Thoracic aorta (tissue), 2 donors: Measurements from ENCODE around the gene WNT3. TPM values are rescaled to one million over a fixed set of nuclear protein-coding genes. Genes with fewer than 3 reads are reported as not detected.

Source experiments
- ATAC-seq: fragments of 150-250 bp; one replicate; pipeline ENCODE4 v1.8.0; 2017; ENCODE audit warnings: low read depth; ENCODE audit not compliant: insufficient number of reproducible peaks, low FRiP score
- DNase-seq: peaks from one replicate; pipeline ENCODE4 v3.0.0-alpha.2; 2020; ENCODE audit warnings: low spot score
- H3K27ac ChIP-seq, 2 donors: fragments of 200-600 bp; sonication (generic); 1 replicate in 1 of 2; 2 replicates in 1 of 2; pipeline ENCODE4 v1.5.1; 2016; ENCODE audit warnings: mild to moderate bottlenecking in 2 of 2, moderate library complexity in 2 of 2
- H3K27me3 ChIP-seq: fragments of 200-600 bp; sonication (generic); replicated peaks from 2 replicates; pipeline ENCODE4 v1.6.0; 2016; ENCODE audit warnings: mild to moderate bottlenecking; ENCODE audit not compliant: insufficient read depth
- H3K36me3 ChIP-seq: fragments of 200-600 bp; sonication (generic); one replicate; pipeline ENCODE4 v1.5.1; 2016
- H3K4me1 ChIP-seq, 2 donors: fragments of 200-600 bp; sonication (generic); 1 replicate in 1 of 2; 2 replicates in 1 of 2; pipeline versions ENCODE4 v1.5.1 to v1.6.0; 2016; ENCODE audit warnings: low read depth in 2 of 2, mild to moderate bottlenecking in 1 of 2; ENCODE audit not compliant: control insufficient read depth in 1 of 2
- H3K4me3 ChIP-seq: fragments of 200-600 bp; sonication (generic); 2 replicates; pipeline ENCODE4 v1.5.1; 2016; ENCODE audit warnings: mild to moderate bottlenecking
- H3K9me3 ChIP-seq: fragments of 200-600 bp; sonication (generic); 2 replicates; pipeline ENCODE4 v1.5.1; 2016
- total RNA-seq, 2 donors: library from RNA; depleted of rRNA; stranded (reverse); fragments of >200 nt; gene quantifications; one replicate each; pipeline versions ENCODE4 v1.1.0 to v1.2.3, GENCODE V29; 2016
- TF ChIP-seq, protein P1 (sequence below): fragments of 200-600 bp; sonication (generic); IDR thresholded peaks from one replicate; pipeline ENCODE4 v1.5.1; 2019; ENCODE audit warnings: antibody characterized with exemption

The WNT3 gene
- total RNA-seq, 2 donors from 2014 or later, result 0.27 to 0.35 TPM

DNA sequence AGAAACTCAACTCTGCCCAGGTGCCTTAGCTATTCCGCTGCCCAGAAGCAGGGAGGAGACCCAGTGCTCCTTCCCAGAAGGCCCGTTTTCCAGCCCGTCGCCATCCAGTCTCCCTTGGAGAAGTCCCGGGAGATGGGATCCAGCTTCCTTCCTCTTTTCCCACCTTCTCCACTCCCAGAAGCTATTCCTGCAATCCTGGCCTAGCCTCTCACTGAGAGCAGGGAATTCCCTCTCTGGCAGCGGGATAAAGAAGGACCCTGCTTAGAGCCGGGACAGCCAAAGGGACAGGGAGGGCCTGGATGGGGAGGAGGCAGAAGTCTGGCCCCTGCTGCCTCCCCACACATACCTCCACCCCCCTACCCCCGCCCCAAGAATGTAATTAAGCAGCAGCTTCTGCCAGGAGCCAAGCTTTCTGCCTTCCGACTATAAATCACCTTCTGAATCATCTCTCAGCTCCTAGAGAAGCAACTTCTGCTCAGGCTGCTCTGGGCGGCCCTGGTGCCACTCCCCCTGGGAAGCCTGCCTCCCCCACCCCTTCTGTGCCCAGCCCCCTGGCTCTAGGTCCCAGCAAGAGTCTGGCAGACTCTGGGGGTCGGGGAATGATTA, 6.4 kb downstream of the WNT3 start:
- no peak overlapping the region for H3K27ac ChIP-seq
- no peaks in the 10 kb centered on the region for H3K36me3 ChIP-seq
- ATAC-seq (no peak), DNase-seq (no peak)
- H3K4me1 ChIP-seq, result no peaks in the 10 kb centered on the region
- no peaks in the 10 kb centered on the region for H3K27me3 ChIP-seq
- no peaks in the 10 kb centered on the region for H3K9me3 ChIP-seq
- H3K4me3 ChIP-seq, result no peak overlapping the region
- TF ChIP-seq, protein P1, sequence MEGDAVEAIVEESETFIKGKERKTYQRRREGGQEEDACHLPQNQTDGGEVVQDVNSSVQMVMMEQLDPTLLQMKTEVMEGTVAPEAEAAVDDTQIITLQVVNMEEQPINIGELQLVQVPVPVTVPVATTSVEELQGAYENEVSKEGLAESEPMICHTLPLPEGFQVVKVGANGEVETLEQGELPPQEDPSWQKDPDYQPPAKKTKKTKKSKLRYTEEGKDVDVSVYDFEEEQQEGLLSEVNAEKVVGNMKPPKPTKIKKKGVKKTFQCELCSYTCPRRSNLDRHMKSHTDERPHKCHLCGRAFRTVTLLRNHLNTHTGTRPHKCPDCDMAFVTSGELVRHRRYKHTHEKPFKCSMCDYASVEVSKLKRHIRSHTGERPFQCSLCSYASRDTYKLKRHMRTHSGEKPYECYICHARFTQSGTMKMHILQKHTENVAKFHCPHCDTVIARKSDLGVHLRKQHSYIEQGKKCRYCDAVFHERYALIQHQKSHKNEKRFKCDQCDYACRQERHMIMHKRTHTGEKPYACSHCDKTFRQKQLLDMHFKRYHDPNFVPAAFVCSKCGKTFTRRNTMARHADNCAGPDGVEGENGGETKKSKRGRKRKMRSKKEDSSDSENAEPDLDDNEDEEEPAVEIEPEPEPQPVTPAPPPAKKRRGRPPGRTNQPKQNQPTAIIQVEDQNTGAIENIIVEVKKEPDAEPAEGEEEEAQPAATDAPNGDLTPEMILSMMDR, result no peak

DNA sequence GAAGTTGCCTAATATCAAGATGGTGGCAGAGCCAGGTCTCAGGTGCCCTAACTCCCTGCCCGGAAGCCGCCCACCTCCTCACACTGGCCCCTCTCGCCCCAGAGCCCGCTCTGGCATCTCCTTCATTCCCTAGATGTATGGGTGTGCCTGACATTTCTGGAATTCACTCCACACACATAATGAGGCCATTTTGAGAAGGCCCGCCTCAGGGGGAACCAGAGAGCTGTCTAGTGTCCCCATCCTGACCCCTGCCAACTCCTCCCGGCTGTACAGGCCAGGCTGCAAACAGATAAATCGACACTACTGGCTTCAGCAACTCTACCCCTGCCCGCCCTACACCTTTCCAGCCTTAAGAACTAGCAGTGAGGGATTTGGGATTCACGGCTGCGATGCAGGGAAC, 7.7 kb downstream of the WNT3 start:
- DNase-seq, result no peak
- ATAC-seq, result no peak
- Histone ChIP-seq H3K4me3 (no peak overlapping the region), H3K4me1 (no peaks in the 10 kb centered on the region), H3K36me3 (no peaks in the 10 kb centered on the region), H3K27me3 (no peaks in the 10 kb centered on the region), H3K27ac (no peak overlapping the region), H3K9me3 (no peaks in the 10 kb centered on the region)
- TF ChIP-seq, protein P1, result no peak

DNA sequence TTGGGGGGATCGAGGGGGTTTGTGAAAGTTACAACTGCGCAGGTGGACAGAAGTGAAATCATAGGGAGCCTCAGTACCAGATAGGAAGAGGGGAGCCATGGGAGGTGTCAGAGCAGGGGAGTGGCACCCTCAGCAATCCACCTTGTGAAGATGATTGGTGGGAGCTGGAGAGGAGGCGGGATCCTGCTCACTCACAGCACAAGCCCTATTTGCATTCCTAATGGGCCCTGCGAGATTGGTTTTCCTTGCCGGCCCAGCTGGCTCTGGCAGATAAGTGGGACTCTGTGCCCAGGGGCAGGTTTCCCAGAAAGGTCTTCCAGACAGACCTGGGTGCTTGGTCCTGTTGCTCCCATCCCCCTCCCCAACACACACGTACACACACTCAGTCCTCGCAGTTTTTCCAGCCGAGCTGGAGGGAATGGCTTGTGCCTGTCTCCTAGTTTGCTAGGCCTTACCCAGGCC, 9.4 kb downstream of the WNT3 start:
- ATAC-seq (no peak), DNase-seq (no peak)
- Histone ChIP-seq H3K27me3 (no peaks in the 10 kb centered on the region), H3K36me3 (no peaks in the 10 kb centered on the region), H3K4me1 (no peaks in the 10 kb centered on the region), H3K4me3 (no peak overlapping the region), H3K27ac (no peak overlapping the region), H3K9me3 (no peaks in the 10 kb centered on the region)
- TF ChIP-seq, protein P1, result no peak

DNA sequence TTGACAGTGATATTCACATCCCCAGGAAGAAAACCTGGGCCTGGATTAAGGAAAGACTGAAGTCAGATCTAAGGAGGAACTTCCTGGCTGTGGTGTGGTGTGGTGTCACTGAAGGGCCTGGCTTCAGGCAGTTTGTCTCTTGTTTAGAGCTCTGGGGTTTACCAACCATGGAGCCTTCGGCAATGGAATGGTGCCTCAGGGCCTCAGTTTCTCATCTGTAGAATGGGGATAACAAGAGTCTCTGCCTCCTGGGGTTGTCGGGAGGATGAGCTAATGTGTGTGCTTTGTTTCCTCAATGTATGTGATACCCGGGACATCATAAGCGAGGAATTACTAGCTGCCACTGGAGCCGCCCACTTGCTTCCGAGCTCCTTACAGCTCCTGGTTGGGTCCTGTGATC, 12.7 kb downstream of the WNT3 start:
- no peaks in the 10 kb centered on the region for H3K9me3 ChIP-seq
- H3K4me1 ChIP-seq, result no peaks in the 10 kb centered on the region
- DNase-seq (no peak), ATAC-seq (no peak)
- H3K27me3 ChIP-seq, result no peaks in the 10 kb centered on the region
- no peaks in the 10 kb centered on the region for H3K36me3 ChIP-seq
- TF ChIP-seq, protein P1, result no peak
- no peak overlapping the region for H3K27ac ChIP-seq
- no peak overlapping the region for H3K4me3 ChIP-seq

DNA sequence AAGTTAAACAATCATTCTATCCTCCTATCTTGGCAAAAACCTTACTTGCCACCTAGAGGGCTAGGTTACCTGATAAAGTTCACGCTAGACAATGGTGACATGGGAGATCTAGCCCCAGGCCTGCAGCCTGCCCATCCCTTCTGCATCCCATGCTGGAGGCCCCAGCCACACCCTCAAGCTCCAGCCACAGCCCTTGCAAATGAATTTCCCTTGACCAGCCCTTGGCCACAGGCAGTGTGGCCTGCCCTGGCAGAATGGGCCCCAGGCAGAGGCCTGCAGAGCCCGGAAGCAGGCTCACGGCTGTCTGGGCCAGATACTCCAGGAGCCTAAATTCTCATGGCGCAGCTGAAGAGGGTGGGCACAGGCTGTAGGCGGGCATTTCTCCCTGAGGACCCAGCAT, 14.9 kb downstream of the WNT3 start:
- no peak for ATAC-seq
- TF ChIP-seq, protein P1, result no peak
- H3K4me1 ChIP-seq, result no peaks in the 10 kb centered on the region
- no peak overlapping the region for H3K27ac ChIP-seq
- H3K36me3 ChIP-seq, result no peaks in the 10 kb centered on the region
- H3K9me3 ChIP-seq, result no peaks in the 10 kb centered on the region
- DNase-seq, result no peak
- no peak overlapping the region for H3K4me3 ChIP-seq
- no peaks in the 10 kb centered on the region for H3K27me3 ChIP-seq
